ENCODE data around the gene CLDN10.
A peak's percentile ranks its signal among the peaks of the same experiment; 100 is the strongest.

- TF ChIP-seq CTCF (IDR thresholded peaks at IDR 0.05) = peak; percentile 43 to 65 (median 54)
- TF ChIP-seq POLR2A (IDR thresholded peaks at IDR 0.05) = no peak
Observed at GRCh38 chr13:95624020-95624419, 71.5 kb downstream of the CLDN10 start.

All from esophagus squamous epithelium (tissue), 4 donors.